GM21390 (cell line): ENCODE measurements around the gene RPS17.
A peak's percentile ranks its signal among the peaks of the same experiment; 100 is the strongest.
"Not testable (repeated sequence)": the region's sequence is repeated elsewhere in the genome, so short reads cannot be mapped to it uniquely, and the experiment has no call there.

Experiments used
- ATAC-seq: cut with Tn5 transposase; IDR thresholded peaks from one replicate; pipeline ENCODE4 v1.9.1; 2021; ENCODE audit not compliant: unreplicated experiment

Gene RPS17

GRCh38 chr15:82513587-82513986 is 26.7 kb downstream of the RPS17 start:
- ATAC-seq: not testable (repeated sequence)

- not testable (repeated sequence) for ATAC-seq
These were observed 32.6 kb downstream of the RPS17 start for GRCh38 chr15:82507693-82508092.

- not testable (repeated sequence) for ATAC-seq
These were observed 33.2 kb downstream of the RPS17 start for GRCh38 chr15:82507087-82507486.

GRCh38 chr15:82505842-82506241 is 34.4 kb downstream of the RPS17 start:
- ATAC-seq: not testable (repeated sequence)

- not testable (repeated sequence) for ATAC-seq
These were observed 36.2 kb downstream of the RPS17 start for GRCh38 chr15:82504074-82504473.

GRCh38 chr15:82502700-82503339 is 37.4 kb downstream of the RPS17 start:
- ATAC-seq: peak; percentile 77

- ATAC-seq: not testable (repeated sequence)
These were observed 39.5 kb downstream of the RPS17 start for GRCh38 chr15:82500772-82501171.

GRCh38 chr15:82497978-82498377 is 42.3 kb downstream of the RPS17 start:
- not testable (repeated sequence) for ATAC-seq

- ATAC-seq: not testable (repeated sequence)
These were observed 52.0 kb downstream of the RPS17 start for GRCh38 chr15:82488250-82488649.

GRCh38 chr15:82487045-82487444 is 53.2 kb downstream of the RPS17 start:
- ATAC-seq: not testable (repeated sequence)
